Measurements from ENCODE around the gene DBN1.

DNA sequence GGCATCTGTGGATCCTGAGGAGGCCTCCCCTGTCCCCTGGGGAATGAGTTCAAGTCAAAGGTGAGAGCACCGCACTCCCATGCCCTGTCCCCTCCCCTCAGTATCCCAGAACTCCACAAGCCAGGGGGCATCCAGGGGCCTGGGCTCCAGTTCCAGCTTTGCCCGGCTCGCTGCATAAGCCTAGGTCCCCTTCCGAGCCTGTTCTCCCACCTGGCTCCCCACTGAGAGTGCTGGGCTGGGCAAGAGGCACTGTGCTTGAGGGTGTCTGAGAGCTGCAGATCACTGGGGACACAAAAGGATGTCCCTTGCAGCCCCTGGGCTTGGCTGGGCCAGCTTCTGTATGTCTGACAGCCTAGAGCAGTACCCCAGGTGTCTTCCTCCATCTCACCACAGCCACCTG, 31.6 kb upstream of the DBN1 start:
- TF ChIP-seq, protein P1, sequence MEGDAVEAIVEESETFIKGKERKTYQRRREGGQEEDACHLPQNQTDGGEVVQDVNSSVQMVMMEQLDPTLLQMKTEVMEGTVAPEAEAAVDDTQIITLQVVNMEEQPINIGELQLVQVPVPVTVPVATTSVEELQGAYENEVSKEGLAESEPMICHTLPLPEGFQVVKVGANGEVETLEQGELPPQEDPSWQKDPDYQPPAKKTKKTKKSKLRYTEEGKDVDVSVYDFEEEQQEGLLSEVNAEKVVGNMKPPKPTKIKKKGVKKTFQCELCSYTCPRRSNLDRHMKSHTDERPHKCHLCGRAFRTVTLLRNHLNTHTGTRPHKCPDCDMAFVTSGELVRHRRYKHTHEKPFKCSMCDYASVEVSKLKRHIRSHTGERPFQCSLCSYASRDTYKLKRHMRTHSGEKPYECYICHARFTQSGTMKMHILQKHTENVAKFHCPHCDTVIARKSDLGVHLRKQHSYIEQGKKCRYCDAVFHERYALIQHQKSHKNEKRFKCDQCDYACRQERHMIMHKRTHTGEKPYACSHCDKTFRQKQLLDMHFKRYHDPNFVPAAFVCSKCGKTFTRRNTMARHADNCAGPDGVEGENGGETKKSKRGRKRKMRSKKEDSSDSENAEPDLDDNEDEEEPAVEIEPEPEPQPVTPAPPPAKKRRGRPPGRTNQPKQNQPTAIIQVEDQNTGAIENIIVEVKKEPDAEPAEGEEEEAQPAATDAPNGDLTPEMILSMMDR (IDR thresholded peaks at IDR 0.05): no peak
- TF ChIP-seq POLR2A (IDR thresholded peaks at IDR 0.05): no peak

Measured in adrenal gland (tissue), 5 donors.